Thyroid gland (tissue), 4 donors: ENCODE measurements around the gene MBIP. TPM values are rescaled to one million over a fixed set of nuclear protein-coding genes. Genes with fewer than 3 reads are reported as not detected.

Experiments
- DNase-seq, 2 donors: peaks; one replicate each; pipeline ENCODE4 v3.0.0-alpha.2; 2019
- H3K27ac ChIP-seq, 3 donors: fragments of 200-600 bp; sonication (generic); 1 replicate in 2 of 3; 2 replicates in 1 of 3; pipeline ENCODE4 v1.5.1; 2016 to 2019; ENCODE audit warnings: mild to moderate bottlenecking in 1 of 3, moderate library complexity in 1 of 3
- H3K27me3 ChIP-seq: fragments of 200-600 bp; sonication (generic); one replicate; pipeline ENCODE4 v1.5.1; 2019
- H3K36me3 ChIP-seq, 2 donors: fragments of 200-600 bp; sonication (generic); one replicate each; pipeline ENCODE4 v1.5.1; 2016 to 2019
- H3K4me1 ChIP-seq, 2 donors: fragments of 200-600 bp; sonication (generic); one replicate each; pipeline ENCODE4 v1.5.1; 2017 to 2019
- H3K4me3 ChIP-seq, 3 donors: fragments of 200-600 bp; sonication (generic); replicated peaks in 1 of 3; 1 replicate in 2 of 3; 2 replicates in 1 of 3; pipeline ENCODE4 v1.5.1; 2016; ENCODE audit warnings: mild to moderate bottlenecking in 1 of 3
- H3K9me3 ChIP-seq: fragments of 200-600 bp; sonication (generic); one replicate; pipeline ENCODE4 v1.5.1; 2017
- CTCF ChIP-seq, 6 experiments: fragments of 200-600 bp in 3 of 6; fragments of 450-650 bp in 3 of 6; sonication (generic) in 3 of 6; IDR thresholded peaks; one replicate each; pipeline ENCODE4 v1.5.1; 2016 to 2019; ENCODE audit warnings: antibody characterized with exemption in 6 of 6, mild to moderate bottlenecking in 2 of 6, inconsistent platforms in 1 of 6, moderate library complexity in 1 of 6
- POLR2A ChIP-seq, 2 donors: fragments of 450-650 bp; IDR thresholded peaks; one replicate each; pipeline ENCODE4 v1.6.1; 2017; ENCODE audit warnings: antibody characterized with exemption in 2 of 2, mild to moderate bottlenecking in 2 of 2, moderate library complexity in 1 of 2
- WGBS, 2 donors: methylation state at CpG; one replicate each; pipeline ENCODE4 v1.1.5; 2017; 5-methylcytosine and 5-hydroxymethylcytosine counted together
- intact Hi-C: fragments of 100-400 bp; cut with DNase I; formaldehyde crosslinking; loops from one replicate; pipeline ENCODE4 v1.15.1; 2023
- total RNA-seq, 4 donors: library from RNA; depleted of rRNA; stranded (reverse); fragments of >200 nt; gene quantifications; one replicate each; pipeline ENCODE4 v1.2.3, GENCODE V29; 2016

MBIP gene
- 100 to 1,000 TPM in 1 of 4 donors, 10 to 100 TPM in 3; 80.5 to 163 (median 87.3) TPM for total RNA-seq

GRCh38 chr14:36320200-36320896 lies at the start of gene MBIP:
Gene MBIP (minus strand): TSS chr14:36320637. CDS start chr14:36320588, 49 bp downstream.
- TF ChIP-seq POLR2A (IDR thresholded peaks at IDR 0.05) (peak; percentile 12 to 87), CTCF (IDR thresholded peaks at IDR 0.05) (no peak)
- Histone ChIP-seq H3K27me3 (no peaks in the 10 kb centered on the region), H3K9me3 (no peaks in the 10 kb centered on the region), H3K36me3 (no peaks in the 10 kb centered on the region), H3K4me1 (peaks cover 7 to 8% of the 10 kb centered on the region in 2 donors), H3K4me3 (peak within 1 kb of the TSS; percentile 61 to 91 (median 73)), H3K27ac (peak within 1 kb of the TSS; percentile 68 to 98 (median 93))
- peak; percentile 96 to 98 for DNase-seq
- intact Hi-C loops: no loop called here
- WGBS, 2 donors: 0% methylated on average over 15 to 32 of the region's 35 CpGs

GRCh38 chr14:36367985-36368774 lies 47.7 kb upstream of the MBIP start:
- Histone ChIP-seq H3K36me3 (no peaks in the 10 kb centered on the region), H3K27ac (peak overlapping the region; percentile 53 to 75 (median 60)), H3K4me3 (no peak overlapping the region), H3K4me1 (peaks cover 20 to 27% of the 10 kb centered on the region in 2 donors), H3K9me3 (no peaks in the 10 kb centered on the region), H3K27me3 (no peaks in the 10 kb centered on the region)
- intact Hi-C loops: no loop called here
- 56 to 62% methylated on average over 6 of the region's 6 CpGs for WGBS, 2 donors
- DNase-seq: peak; percentile 26 to 74
- TF ChIP-seq POLR2A (IDR thresholded peaks at IDR 0.05) (peak in 1 of 2 donors; percentile 38), CTCF (IDR thresholded peaks at IDR 0.05) (no peak)

DNA sequence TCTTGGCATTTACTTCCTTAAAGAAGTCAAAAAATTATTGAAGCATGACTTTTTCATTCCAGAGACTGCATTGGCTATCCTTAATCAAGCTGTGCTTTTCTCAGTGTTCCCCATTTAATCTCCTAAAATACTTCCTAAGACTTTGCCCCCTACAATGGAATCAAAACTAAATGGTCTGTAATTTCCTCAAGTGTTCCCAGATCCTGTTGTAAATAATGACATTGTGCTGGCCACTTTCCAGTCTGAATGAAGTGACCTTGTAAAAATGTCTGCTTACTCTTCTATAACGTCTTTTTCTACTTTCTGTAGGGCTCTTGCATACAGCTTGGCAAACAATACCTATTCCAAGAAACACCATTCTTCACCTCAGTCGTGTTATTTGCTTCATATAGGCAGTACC lies 45.3 kb upstream of the MBIP start:
- H3K27ac ChIP-seq: peak overlapping the region; percentile 70 to 75 (median 72)
- no peak for DNase-seq

GRCh38 chr14:36363704-36364103 lies 43.3 kb upstream of the MBIP start:
- H3K4me3 ChIP-seq: no peak overlapping the region
- 95% methylated on average over 2 of the region's 2 CpGs for WGBS, 2 donors
- DNase-seq: peak in 1 of 2 donors; percentile 13
- H3K27me3 ChIP-seq: no peaks in the 10 kb centered on the region
- no peak for TF ChIP-seq CTCF (IDR thresholded peaks at IDR 0.05)
- no peak for TF ChIP-seq POLR2A (IDR thresholded peaks at IDR 0.05)
- no peaks in the 10 kb centered on the region for H3K9me3 ChIP-seq
- H3K4me1 ChIP-seq: peaks cover 20 to 27% of the 10 kb centered on the region in 2 donors
- H3K27ac ChIP-seq: no peak overlapping the region
- no peaks in the 10 kb centered on the region for H3K36me3 ChIP-seq
- intact Hi-C loops: no loop called here

More for the DNA sequence above, 45.3 kb upstream of the MBIP start:
- Histone ChIP-seq H3K36me3 (no peaks in the 10 kb centered on the region), H3K27me3 (no peaks in the 10 kb centered on the region), H3K9me3 (no peaks in the 10 kb centered on the region), H3K4me3 (no peak overlapping the region), H3K4me1 (peaks cover 20 to 27% of the 10 kb centered on the region in 2 donors)
- TF ChIP-seq CTCF (IDR thresholded peaks at IDR 0.05) (no peak), POLR2A (IDR thresholded peaks at IDR 0.05) (no peak)
- intact Hi-C loops: no loop called here
- WGBS, 2 donors: 17 to 18% methylated on average over 2 of the region's 2 CpGs

DNA sequence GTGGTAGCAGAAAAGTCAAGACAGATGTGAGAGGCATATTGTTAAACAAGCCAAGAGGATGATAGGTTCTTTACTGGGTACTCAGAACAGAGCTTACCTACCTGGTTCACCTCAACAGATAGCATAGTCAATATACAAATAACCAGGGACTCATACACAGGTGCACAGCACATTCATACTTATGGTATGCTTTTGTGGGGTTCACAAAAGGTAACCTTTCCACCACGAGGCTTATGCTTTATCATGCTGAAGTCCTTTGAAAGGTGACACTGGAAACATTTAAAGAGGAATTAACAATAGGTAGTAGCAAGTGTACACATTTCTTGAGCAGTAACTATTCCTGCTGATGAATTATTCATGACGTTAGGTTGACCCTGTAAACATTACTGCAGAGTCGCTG lies 42.2 kb upstream of the MBIP start:
- TF ChIP-seq POLR2A (IDR thresholded peaks at IDR 0.05) (no peak), CTCF (IDR thresholded peaks at IDR 0.05) (no peak)
- no peaks in the 10 kb centered on the region for H3K36me3 ChIP-seq
- 49 to 72% methylated on average over 3 of the region's 3 CpGs for WGBS, 2 donors
- H3K4me3 ChIP-seq: no peak overlapping the region
- H3K4me1 ChIP-seq: peaks cover 20% of the 10 kb centered on the region in 2 donors
- H3K9me3 ChIP-seq: no peaks in the 10 kb centered on the region
- no peak for DNase-seq
- intact Hi-C loops: no loop called here
- H3K27ac ChIP-seq: no peak overlapping the region
- no peaks in the 10 kb centered on the region for H3K27me3 ChIP-seq
